ENCODE data around the gene FAM72B.
"Not testable (repeated sequence)": the region's sequence is repeated elsewhere in the genome, so short reads cannot be mapped to it uniquely, and the experiment has no call there.

Gene FAM72B

DNA sequence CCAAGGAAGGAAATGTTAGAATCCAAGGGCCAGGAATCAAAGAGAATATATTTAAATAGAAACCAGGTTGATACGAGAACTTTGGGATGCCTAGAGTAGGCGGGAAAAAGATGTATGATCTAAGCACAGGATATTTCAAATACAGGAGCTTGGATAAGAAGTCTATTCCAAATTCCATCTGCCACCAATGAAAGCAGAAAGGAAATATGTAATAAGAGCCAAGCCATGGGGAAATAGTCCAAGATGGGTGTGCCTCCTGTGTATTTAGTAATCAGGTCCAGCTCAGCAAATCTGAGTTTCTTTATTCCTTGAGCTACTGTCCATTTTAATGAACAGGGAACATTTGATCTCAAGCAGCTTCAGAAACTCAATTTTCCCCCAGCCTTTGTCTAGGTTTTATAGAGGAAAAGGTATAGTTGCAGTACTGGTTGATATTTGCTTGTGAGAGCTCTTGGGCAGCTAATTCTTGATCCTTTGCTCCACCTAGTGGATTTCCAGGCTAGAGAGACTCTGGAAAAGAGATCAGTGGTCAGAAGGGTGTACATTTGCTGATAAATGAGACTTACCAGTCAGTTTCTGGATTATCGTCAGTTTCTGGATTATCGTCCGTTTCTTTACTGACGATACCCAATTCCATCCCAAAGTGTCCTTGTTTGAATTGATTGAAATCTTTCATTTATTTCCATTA is 28.3 kb downstream of the FAM72B start:
- not testable (repeated sequence) for DNase-seq (ENCODE audit: low read depth in 3 of 3, low spot score in 1 of 3)

DNA sequence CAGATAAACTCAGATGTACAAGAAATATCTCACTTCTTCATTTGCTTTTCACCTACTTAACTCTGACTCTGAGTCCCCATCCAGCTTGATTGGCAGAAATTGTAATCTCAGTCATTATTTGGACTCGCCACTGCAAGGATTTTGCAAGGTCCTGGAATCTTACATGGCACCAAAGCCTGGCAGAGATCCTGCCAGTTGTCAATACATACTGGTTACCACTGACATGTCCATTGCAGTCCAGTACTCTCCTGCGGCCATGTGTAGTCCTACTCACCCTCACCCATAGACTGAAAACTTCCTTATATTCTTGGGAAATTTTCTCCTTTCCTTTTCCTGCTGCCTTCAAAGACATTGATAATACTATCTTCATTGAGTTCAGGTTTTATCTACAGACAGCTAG is 29.3 kb downstream of the FAM72B start:
- DNase-seq (ENCODE audit: low read depth in 3 of 3, low spot score in 1 of 3), result not testable (repeated sequence)

DNA sequence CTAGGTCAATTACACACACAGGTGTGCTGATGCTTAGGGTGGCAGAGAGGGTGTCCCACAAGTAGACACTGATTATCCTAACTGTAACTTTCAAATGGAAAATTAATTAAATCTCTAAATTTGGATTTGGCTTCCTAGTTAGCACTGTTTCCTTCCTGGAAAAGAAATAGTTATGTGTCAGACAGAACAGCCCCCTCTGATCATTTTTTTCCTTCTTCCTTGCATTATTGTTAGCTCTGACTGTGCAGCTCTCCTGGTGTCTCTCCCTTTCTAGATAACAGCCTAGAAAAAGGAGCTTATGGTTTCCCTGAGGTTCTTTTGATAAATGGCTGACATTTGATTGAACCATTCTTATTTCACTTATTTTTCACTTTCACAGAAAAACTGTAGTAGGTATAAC is 31.4 kb downstream of the FAM72B start:
- not testable (repeated sequence) for DNase-seq (ENCODE audit: low read depth in 3 of 3, low spot score in 1 of 3)

DNA sequence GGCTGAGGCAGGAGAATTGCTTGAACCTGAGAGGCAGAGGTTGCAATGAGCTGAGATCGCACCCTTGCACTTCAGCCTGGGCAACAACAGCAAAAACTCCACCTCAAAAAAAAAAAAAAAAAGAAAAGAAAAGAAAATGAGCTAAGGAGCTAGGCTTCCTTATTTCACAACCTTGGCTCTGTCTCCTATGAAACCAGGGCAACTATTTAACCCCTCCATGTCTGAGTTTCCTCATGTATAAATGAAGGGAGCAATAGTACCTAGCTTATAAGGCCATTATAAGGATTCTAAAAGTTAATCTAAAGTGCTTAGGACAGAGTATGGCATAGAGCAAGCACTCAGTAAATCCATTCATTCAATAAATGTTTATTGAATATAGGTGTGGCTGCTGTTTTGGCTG is 32.8 kb downstream of the FAM72B start:
- not testable (repeated sequence) for DNase-seq (ENCODE audit: low read depth in 3 of 3, low spot score in 1 of 3)

DNA sequence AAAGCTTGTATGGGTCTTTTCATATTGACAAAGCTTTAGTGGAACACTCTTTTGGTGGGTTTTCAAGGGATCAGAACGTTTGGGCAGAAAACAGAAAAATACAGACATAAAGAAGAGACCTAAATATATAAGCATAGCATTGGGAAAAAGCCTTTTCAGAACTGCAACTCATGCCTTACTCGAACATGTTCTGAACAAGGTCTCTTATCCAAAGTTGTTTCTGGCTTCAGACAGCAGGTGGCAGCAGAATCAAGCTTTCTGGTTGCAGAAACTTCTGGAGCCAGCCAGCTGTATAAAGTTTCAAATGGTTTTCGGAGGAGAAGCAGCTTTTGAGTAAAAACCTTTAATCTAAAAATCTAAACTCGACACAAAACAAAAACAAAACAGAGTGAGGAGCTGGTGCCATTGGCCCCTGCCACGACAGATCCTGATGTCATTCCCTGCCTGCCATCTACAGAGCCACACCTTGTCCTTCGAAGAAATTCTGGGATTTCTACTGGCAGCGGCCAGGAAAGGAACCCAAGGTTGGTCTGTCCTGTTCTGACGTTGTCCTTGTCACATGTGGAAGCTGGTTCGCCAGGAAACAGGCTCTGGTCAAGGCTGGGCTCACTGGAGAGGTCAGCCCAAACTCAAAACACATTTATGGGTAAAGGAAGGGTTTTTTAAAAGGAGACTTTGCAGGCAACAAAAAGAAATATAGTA is 35.5 kb downstream of the FAM72B start:
- DNase-seq (ENCODE audit: low read depth in 3 of 3, low spot score in 1 of 3), result not testable (repeated sequence)

DNA sequence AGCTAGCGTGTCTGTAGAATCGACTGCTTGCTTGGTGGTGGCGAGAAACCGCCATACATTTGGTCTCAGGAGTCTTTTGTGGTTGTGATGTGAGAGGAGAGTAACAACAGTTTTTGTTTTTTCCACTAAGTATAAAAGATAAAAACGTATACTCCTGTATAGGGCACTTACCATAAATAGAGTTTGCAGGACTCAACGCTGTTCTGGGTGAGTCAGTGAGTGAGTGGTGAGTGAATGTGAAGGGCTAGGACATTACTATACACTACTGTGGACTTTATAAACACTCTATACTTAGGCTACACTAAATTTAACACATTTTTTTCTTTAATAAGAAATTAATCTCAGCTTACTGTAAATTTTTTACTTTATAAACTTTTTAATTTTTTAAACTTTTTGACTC is 43.7 kb downstream of the FAM72B start:
- DNase-seq (ENCODE audit: low read depth in 3 of 3, low spot score in 1 of 3), result not testable (repeated sequence)

DNA sequence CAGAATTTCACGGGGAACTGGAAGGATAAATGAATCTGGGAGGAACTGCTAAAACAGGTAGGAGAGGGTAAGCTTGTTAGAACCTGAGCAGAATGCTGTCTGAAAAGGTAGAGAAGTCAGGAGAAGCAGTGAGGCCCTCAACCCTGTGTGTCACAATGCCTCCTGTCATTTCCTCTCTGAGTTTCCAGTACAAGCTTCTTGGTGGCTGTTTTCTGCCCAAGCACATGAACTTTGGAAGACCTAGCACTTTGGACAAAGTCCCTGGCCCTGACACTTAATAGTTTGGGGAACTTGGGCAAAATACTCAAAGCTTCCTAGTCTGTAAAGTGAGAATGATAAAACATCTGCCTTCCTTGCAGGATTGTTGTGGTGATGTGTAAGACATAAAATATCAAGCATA is 52.6 kb downstream of the FAM72B start:
- DNase-seq (ENCODE audit: low read depth in 3 of 3, low spot score in 1 of 3), result not testable (repeated sequence)

DNA sequence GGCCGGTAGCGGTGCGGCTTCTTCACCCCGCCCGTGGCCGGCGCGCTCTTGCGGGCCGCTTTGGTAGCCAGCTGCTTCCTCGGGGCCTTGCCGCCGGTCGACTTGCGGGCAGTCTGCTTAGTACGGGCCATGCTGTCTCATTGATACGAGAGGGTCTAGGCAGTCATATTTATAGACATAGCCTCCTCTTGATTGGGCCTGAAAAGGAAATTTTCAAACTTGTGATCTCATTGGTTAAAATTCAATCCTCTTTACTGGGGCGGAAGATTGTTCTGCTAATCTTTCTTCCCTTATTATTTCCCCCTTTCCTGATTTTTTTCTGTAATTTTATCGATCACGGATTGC is 65.7 kb downstream of the FAM72B start:
- not testable (repeated sequence) for DNase-seq (ENCODE audit: low read depth in 3 of 3, low spot score in 1 of 3)
